ENCODE measurements around the gene MYOZ1. TPM values are rescaled to one million over a fixed set of nuclear protein-coding genes. Genes with fewer than 3 reads are reported as not detected.

MYOZ1 gene
- total RNA-seq, 4 donors from 2014 or later, result 2.0 to 7.0 (median 5.1) TPM

DNA sequence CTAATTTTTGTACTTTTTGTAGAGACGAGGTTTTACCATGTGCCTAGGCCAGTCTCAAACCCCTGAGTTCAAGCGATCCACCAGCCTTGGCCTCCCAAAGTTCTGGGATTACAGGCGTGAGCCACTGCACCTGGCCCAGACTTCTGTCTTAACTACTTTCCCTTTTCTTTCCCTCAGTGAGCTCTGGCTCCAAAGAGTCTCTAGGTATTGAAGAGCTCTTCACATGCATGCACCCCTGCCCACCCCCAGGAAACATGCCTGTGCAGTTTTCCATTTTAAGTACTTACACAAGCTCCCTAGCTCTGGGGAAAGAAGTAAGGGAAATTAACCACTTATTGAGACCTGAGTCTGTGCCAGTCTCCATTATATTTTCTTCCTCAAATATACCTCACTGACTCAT, 2.0 kb downstream of the MYOZ1 start:
- intact Hi-C loops (cut with DNase I), result no loop called here
- Histone ChIP-seq H3K36me3 (no peaks in the 10 kb centered on the region), H3K9me3 (no peaks in the 10 kb centered on the region), H3K27ac (peak overlapping the region; percentile 58 to 75 (median 69)), H3K4me1 (peaks cover 32 to 33% of the 10 kb centered on the region in 2 donors), H3K27me3 (no peaks in the 10 kb centered on the region), H3K4me3 (replicated peaks in 1 of 3) (no peak overlapping the region)
- WGBS, 2 donors, result 51 to 63% methylated on average over 3 of the region's 3 CpGs
- TF ChIP-seq, protein P1, sequence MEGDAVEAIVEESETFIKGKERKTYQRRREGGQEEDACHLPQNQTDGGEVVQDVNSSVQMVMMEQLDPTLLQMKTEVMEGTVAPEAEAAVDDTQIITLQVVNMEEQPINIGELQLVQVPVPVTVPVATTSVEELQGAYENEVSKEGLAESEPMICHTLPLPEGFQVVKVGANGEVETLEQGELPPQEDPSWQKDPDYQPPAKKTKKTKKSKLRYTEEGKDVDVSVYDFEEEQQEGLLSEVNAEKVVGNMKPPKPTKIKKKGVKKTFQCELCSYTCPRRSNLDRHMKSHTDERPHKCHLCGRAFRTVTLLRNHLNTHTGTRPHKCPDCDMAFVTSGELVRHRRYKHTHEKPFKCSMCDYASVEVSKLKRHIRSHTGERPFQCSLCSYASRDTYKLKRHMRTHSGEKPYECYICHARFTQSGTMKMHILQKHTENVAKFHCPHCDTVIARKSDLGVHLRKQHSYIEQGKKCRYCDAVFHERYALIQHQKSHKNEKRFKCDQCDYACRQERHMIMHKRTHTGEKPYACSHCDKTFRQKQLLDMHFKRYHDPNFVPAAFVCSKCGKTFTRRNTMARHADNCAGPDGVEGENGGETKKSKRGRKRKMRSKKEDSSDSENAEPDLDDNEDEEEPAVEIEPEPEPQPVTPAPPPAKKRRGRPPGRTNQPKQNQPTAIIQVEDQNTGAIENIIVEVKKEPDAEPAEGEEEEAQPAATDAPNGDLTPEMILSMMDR (IDR thresholded peaks at IDR 0.05), result no peak
- no peak for TF ChIP-seq POLR2A (IDR thresholded peaks at IDR 0.05)
- DNase-seq, result peak; percentile 71 to 78

GRCh38 chr10:73635781-73636180, 5.5 kb downstream of the MYOZ1 start:
- no peak for TF ChIP-seq POLR2A (IDR thresholded peaks at IDR 0.05)
- TF ChIP-seq, protein P1 (IDR thresholded peaks at IDR 0.05), result no peak
- no peak overlapping the region for H3K4me3 ChIP-seq (replicated peaks in 1 of 3)
- no peaks in the 10 kb centered on the region for H3K27me3 ChIP-seq
- peaks cover 18% of the 10 kb centered on the region in 2 donors for H3K4me1 ChIP-seq
- no peak overlapping the region for H3K27ac ChIP-seq
- intact Hi-C loops (cut with DNase I), result no loop called here
- no peak for DNase-seq
- no peaks in the 10 kb centered on the region for H3K36me3 ChIP-seq
- H3K9me3 ChIP-seq, result no peaks in the 10 kb centered on the region
- 0 to 52% methylated on average over 1 of the region's 1 CpG for WGBS, 2 donors

- DNase-seq, result no peak
- Histone ChIP-seq H3K9me3 (no peaks in the 10 kb centered on the region), H3K27ac (no peak overlapping the region), H3K4me1 (peaks cover 5% of the 10 kb centered on the region in 2 donors), H3K4me3 (replicated peaks in 1 of 3) (no peak overlapping the region), H3K36me3 (no peaks in the 10 kb centered on the region), H3K27me3 (no peaks in the 10 kb centered on the region)
- no peak for TF ChIP-seq POLR2A (IDR thresholded peaks at IDR 0.05)
- TF ChIP-seq, protein P1 (IDR thresholded peaks at IDR 0.05), result no peak
- intact Hi-C loops (cut with DNase I), result no loop called here
- WGBS, 2 donors, result 73 to 81% methylated on average over 5 of the region's 5 CpGs
Measured at GRCh38 chr10:73634421-73634820, 6.9 kb downstream of the MYOZ1 start.

DNA sequence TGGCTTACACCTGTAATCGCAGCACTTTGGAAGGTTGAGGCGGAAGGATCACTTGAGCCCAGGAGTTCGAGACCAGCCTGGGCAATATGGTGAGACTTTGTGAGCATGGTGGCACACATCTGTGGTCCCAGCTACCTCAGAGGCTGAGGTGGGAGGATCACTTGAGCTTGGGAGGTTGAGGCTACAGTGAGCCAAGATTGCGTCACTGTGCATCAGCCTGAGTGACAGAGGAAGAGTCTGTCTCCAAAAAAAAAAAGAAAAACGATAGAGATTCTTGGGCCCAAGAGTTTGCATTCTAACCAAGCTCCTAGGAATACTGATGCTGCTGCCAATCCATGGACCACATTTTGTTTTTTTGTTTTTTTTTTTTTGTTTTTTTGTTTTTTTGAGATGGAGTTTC, 12.1 kb downstream of the MYOZ1 start:
- no peaks in the 10 kb centered on the region for H3K36me3 ChIP-seq
- DNase-seq, result no peak
- intact Hi-C loops (cut with DNase I), result loop anchor here (5.0 kb wide), 1 partner anchor 57 kb away; no protein-coding TSS in a partner anchor
- H3K9me3 ChIP-seq, result no peaks in the 10 kb centered on the region
- no peak overlapping the region for H3K4me3 ChIP-seq (replicated peaks in 1 of 3)
- 92 to 93% methylated on average over 5 of the region's 5 CpGs for WGBS, 2 donors
- H3K4me1 ChIP-seq, result peaks cover 3 to 16% of the 10 kb centered on the region in 2 donors
- TF ChIP-seq POLR2A (IDR thresholded peaks at IDR 0.05), result no peak
- TF ChIP-seq, protein P1 (IDR thresholded peaks at IDR 0.05), result no peak
- no peaks in the 10 kb centered on the region for H3K27me3 ChIP-seq
- no peak overlapping the region for H3K27ac ChIP-seq

- no peak overlapping the region for H3K27ac ChIP-seq
- no peaks in the 10 kb centered on the region for H3K27me3 ChIP-seq
- no peak overlapping the region for H3K4me3 ChIP-seq (replicated peaks in 1 of 3)
- no peaks in the 10 kb centered on the region for H3K9me3 ChIP-seq
- no peak for DNase-seq
- H3K4me1 ChIP-seq, result peaks cover 3 to 21% of the 10 kb centered on the region in 2 donors
- intact Hi-C loops (cut with DNase I), result loop anchor here (5.0 kb wide), 1 partner anchor 56 kb away; no protein-coding TSS in a partner anchor
- no peaks in the 10 kb centered on the region for H3K36me3 ChIP-seq
- 73 to 75% methylated on average over 7 of the region's 7 CpGs for WGBS, 2 donors
- TF ChIP-seq POLR2A (IDR thresholded peaks at IDR 0.05), result no peak
- TF ChIP-seq, protein P1 (IDR thresholded peaks at IDR 0.05), result no peak
Measured at GRCh38 chr10:73628405-73628804, 12.9 kb downstream of the MYOZ1 start.

Measured in thyroid gland (tissue), 4 donors.